K562 (cell line): ENCODE results near the gene LRRC14B. TPM values are rescaled to one million over a fixed set of nuclear protein-coding genes. Genes with fewer than 3 reads are reported as not detected.

Experiments
- ATAC-seq: fragments of 200-7000 bp; cut with Tn5 transposase; 3 replicates; pipeline ENCODE4 v1.9.1; 2020; ENCODE audit warnings: moderate library complexity
- BruUV-seq: library from RNA; stranded (reverse); fragments of 400-500 nt; replicated peaks from 2 replicates; lab custom pipeline; 2021; lab: Mats Ljungman, UMichigan
- CTCF ChIA-PET: fragments of 300-600 bp; formaldehyde crosslinking; extraction: SDS; loops from one replicate; lab custom pipeline; 2021; ENCODE audit warnings: low intra/inter-chr PET ratio; lab: Yijun Ruan, JAX
- POLR2A ChIA-PET: fragments of 300-600, 350-650 bp; sonication (Branson Sonifier 250); formaldehyde crosslinking; extraction: SDS; loops from one replicate; lab custom pipeline; 2021; ENCODE audit warnings: antibody characterized with exemption, inconsistent platforms; lab: Yijun Ruan, JAX
- DNase-seq, 4 experiments: peaks; one replicate each; pipeline versions ENCODE4 v3.0.0 to v3.0.0-alpha.2; 2011 to 2018; ENCODE audit warnings: low spot score in 3 of 4, mixed read lengths in 3 of 4; ENCODE audit errors: extremely low read depth in 1 of 4
- FAIRE-seq: peaks from 2 replicates; lab custom pipeline; 2011; peaks lifted over from hg19 to GRCh38; lab: Jason Lieb, UNC
- H2AFZ ChIP-seq: 2 replicates; pipeline ENCODE4 v1.6.0; 2011; ENCODE audit warnings: low read depth, low read length, control low read depth, inconsistent platforms
- H3K27ac ChIP-seq: fragments of 200-600 bp; 3 replicates; pipeline ENCODE4 v1.8.0; 2011; ENCODE audit warnings: low read depth, mild to moderate bottlenecking, control low read depth, inconsistent platforms, low read length, moderate library complexity, mixed read lengths; ENCODE audit errors: extremely low read depth
- H3K27me3 ChIP-seq, 2 experiments: fragments of 300-600 bp in 1 of 2; 2 replicates in 1 of 2; 3 replicates in 1 of 2; pipeline versions ENCODE4 v1.6.0 to v1.8.0; 2011; ENCODE audit warnings: inconsistent platforms in 2 of 2, low read length in 2 of 2, mild to moderate bottlenecking in 1 of 2, mixed read lengths in 1 of 2, moderate library complexity in 1 of 2; ENCODE audit not compliant: control insufficient read depth in 2 of 2, insufficient read depth in 2 of 2
- H3K36me3 ChIP-seq: fragments of 300-600 bp; 3 replicates; pipeline ENCODE4 v1.8.0; 2011; ENCODE audit warnings: mild to moderate bottlenecking, low read length, inconsistent platforms; ENCODE audit not compliant: control insufficient read depth, insufficient read depth
- H3K4me1 ChIP-seq, 2 experiments: fragments of 200-600 bp in 1 of 2; replicated peaks in 1 of 2; 2 replicates in 1 of 2; 3 replicates in 1 of 2; pipeline versions ENCODE4 v1.5.1 to v1.8.0; 2011; ENCODE audit warnings: inconsistent platforms in 2 of 2, low read length in 2 of 2, mild to moderate bottlenecking in 1 of 2, mixed read lengths in 1 of 2, moderate library complexity in 1 of 2; ENCODE audit not compliant: control insufficient read depth in 2 of 2, insufficient read depth in 2 of 2
- H3K4me2 ChIP-seq: 2 replicates; pipeline ENCODE4 v1.6.1; 2011; ENCODE audit warnings: low read length, control low read depth, inconsistent platforms, mixed read lengths; ENCODE audit not compliant: insufficient read depth
- H3K4me3 ChIP-seq: fragments of 200-600 bp; sonication (generic), shearing (Covaris generic); 2 replicates; pipeline ENCODE4 v1.5.1; 2016; ENCODE audit warnings: control low read depth, inconsistent platforms
- H3K79me2 ChIP-seq: fragments of 200-600 bp; 3 replicates; pipeline ENCODE4 v1.8.0; 2011; ENCODE audit warnings: low read length, inconsistent platforms; ENCODE audit not compliant: control insufficient read depth, insufficient read depth
- H3K9ac ChIP-seq, 2 experiments: 2 replicates each; pipeline versions ENCODE4 v1.6.0 to v1.6.1; 2011; ENCODE audit warnings: low read depth in 2 of 2, low read length in 2 of 2, control low read depth in 1 of 2, inconsistent platforms in 1 of 2, mild to moderate bottlenecking in 1 of 2, mixed read lengths in 1 of 2; ENCODE audit not compliant: insufficient read depth in 1 of 2
- H3K9me1 ChIP-seq: one replicate; pipeline ENCODE4 v1.6.0; 2011; ENCODE audit warnings: inconsistent platforms, mild to moderate bottlenecking, low read length, moderate library complexity; ENCODE audit not compliant: control insufficient read depth, insufficient read depth
- H3K9me3 ChIP-seq: replicated peaks from 2 replicates; pipeline ENCODE4 v1.5.1; 2011; ENCODE audit warnings: low read depth, low read length, inconsistent platforms; ENCODE audit not compliant: control insufficient read depth, insufficient read depth
- H4K20me1 ChIP-seq: replicated peaks from 2 replicates; pipeline ENCODE4 v1.6.1; 2011; ENCODE audit warnings: low read length, inconsistent platforms, mixed read lengths; ENCODE audit not compliant: control insufficient read depth, insufficient read depth
- ARHGAP35 ChIP-seq: fragments of 450-650 bp; IDR thresholded peaks from 2 replicates; pipeline ENCODE4 v1.6.1; 2018; ENCODE audit not compliant: partially characterized antibody
- EWSR1 ChIP-seq: fragments of 450-650 bp; IDR thresholded peaks from 2 replicates; pipeline ENCODE4 v1.6.1; 2018; ENCODE audit warnings: borderline replicate concordance, mild to moderate bottlenecking, low read depth, moderate library complexity; ENCODE audit not compliant: partially characterized antibody
- HCFC1 ChIP-seq: IDR thresholded peaks from 2 replicates; pipeline ENCODE4 v1.6.1; 2012; ENCODE audit warnings: low read depth, low read length, improper control_type of control experiment
- ILK ChIP-seq: fragments of 450-650 bp; IDR thresholded peaks from 2 replicates; pipeline ENCODE4 v1.6.1; 2016; ENCODE audit warnings: missing genetic modification characterization, low read depth, mild to moderate bottlenecking, missing compliant biosample characterization, moderate library complexity, borderline replicate concordance
- LARP7 ChIP-seq: fragments of 450-650 bp; IDR thresholded peaks from 2 replicates; pipeline ENCODE4 v1.6.1; 2016
- NFXL1 ChIP-seq: fragments of 450-650 bp; formaldehyde crosslinking; IDR thresholded peaks from 2 replicates; pipeline ENCODE4 v1.4.0; 2021; ENCODE audit warnings: mild to moderate bottlenecking
- PHB ChIP-seq: fragments of 250-450 bp; sonication (Bioruptor Pico); IDR thresholded peaks from 2 replicates; pipeline ENCODE4 v1.5.0; 2021
- PRPF4 ChIP-seq: fragments of 200-400 bp; formaldehyde crosslinking; IDR thresholded peaks from one replicate; pipeline ENCODE4 v1.6.1; 2017; ENCODE audit warnings: low read length, low read depth, mild to moderate bottlenecking; ENCODE audit not compliant: insufficient read depth, poor library complexity, severe bottlenecking
- PURB ChIP-seq: sonication (generic); formaldehyde crosslinking; IDR thresholded peaks from 2 replicates; pipeline ENCODE4 v1.9.0; 2021; ENCODE audit warnings: low read depth, mild to moderate bottlenecking, missing genetic modification reagents
- RBM25 ChIP-seq: fragments of 200-400 bp; formaldehyde crosslinking; IDR thresholded peaks from 2 replicates; pipeline ENCODE4 v1.6.1; 2018; ENCODE audit warnings: low read length, low read depth, moderate library complexity; ENCODE audit not compliant: severe bottlenecking
- ZNF785 ChIP-seq: fragments of 250-450 bp; sonication (Bioruptor Pico); IDR thresholded peaks from 2 replicates; pipeline ENCODE4 v1.4.0; 2020; ENCODE audit warnings: mild to moderate bottlenecking
- WGBS: fragments of 100-300 bp; shearing (Covaris generic); methylation state at CpG from one replicate; pipeline ENCODE4 v1.1.6; 2016; ENCODE audit warnings: low coverage, mixed read lengths; ENCODE audit not compliant: insufficient coverage; ENCODE audit errors: missing lambda C conversion rate; 5-methylcytosine and 5-hydroxymethylcytosine counted together
- in situ Hi-C: fragments of 300-500 bp; cut with MboI; formaldehyde crosslinking; loops from 4 replicates; pipeline ENCODE4 v1.15.0; 2018; ENCODE audit warnings: inconsistent platforms, mixed read lengths
- intact Hi-C: fragments of 100-400 bp; cut with micrococcal nuclease; formaldehyde crosslinking; loops from 2 replicates; pipeline ENCODE4 v1.14.2; 2022
- polyA plus RNA-seq, 8 experiments: library from polyadenylated mRNA; depleted of rRNA in 4 of 8; stranded (reverse) in 5 of 8; unstranded in 3 of 8; fragments of >200 nt; fragmentation: Nextera tagmentation in 2 of 8; fragmentation: Illumina TruSeq in 1 of 8; extraction: Ambion mirVana in 2 of 8; extraction: Trizol in 1 of 8; gene quantifications; 2 replicates each; pipeline versions ENCODE4 v1.2.1 to v1.2.3, GENCODE V29; 2011 to 2014; ENCODE audit warnings: inconsistent platforms in 1 of 8, missing spikeins in 1 of 8
- total RNA-seq, 7 experiments: library from RNA; depleted of rRNA in 6 of 7; stranded (reverse); fragments of >200 nt in 6 of 7; fragmentation: Illumina TruSeq in 2 of 7; extraction: Trizol in 2 of 7; gene quantifications; 2 replicates each; pipeline versions ENCODE4 v1.2.1 to v1.2.3, GENCODE V29; 2011 to 2021; ENCODE audit warnings: low replicate concordance in 1 of 7
- TF ChIP-seq, protein P1 (sequence below): fragments of 250-450 bp; sonication (Bioruptor Pico); IDR thresholded peaks from 2 replicates; pipeline ENCODE4 v1.4.0; 2020

Gene LRRC14B
- total and polyA plus RNA-seq, 9 of the 15 experiments (the other 6 are each of a cell fraction or from before 2014, with no cell fraction given) = not detected

GRCh38 chr5:149745-150485 is 41.4 kb upstream of the LRRC14B start:
- in situ Hi-C loops = no loop called here
- peaks cover 5% of the 10 kb centered on the region for H3K9me3 ChIP-seq
- POLR2A ChIA-PET = no interaction called here

More at GRCh38 chr5:149745-150485, 41.4 kb upstream of the LRRC14B start:
- Histone ChIP-seq H3K9me1 (no peaks in the 10 kb centered on the region), H3K27ac (no peak overlapping the region), H3K36me3 (no peaks in the 10 kb centered on the region), H3K4me3 (no peak overlapping the region), H4K20me1 (no peaks in the 10 kb centered on the region), H3K27me3 (peaks cover 9 to 23% of the 10 kb centered on the region in 2 experiments; a peak in 4 of 5 replicates), H3K9ac (no peak overlapping the region), H3K79me2 (no peaks in the 10 kb centered on the region), H3K4me2 (no peak overlapping the region), H2AFZ (no peak overlapping the region), H3K4me1 (no peaks in the 10 kb centered on the region)
- no TSS peak for BruUV-seq
- DNase-seq (no peak), FAIRE-seq (no peak), ATAC-seq (no peak)
- TF ChIP-seq ARHGAP35 (no peak), HCFC1 (no peak), PHB (CRISPR knock-in tag) (no peak), NFXL1 (CRISPR knock-in tag) (no peak), PURB (CRISPR knock-in tag) (no peak), ZNF785 (CRISPR knock-in tag) (no peak), ILK (tag) (no peak), LARP7 (no peak), PRPF4 (no peak), RBM25 (no peak), EWSR1 (no peak)
- TF ChIP-seq, protein P1, sequence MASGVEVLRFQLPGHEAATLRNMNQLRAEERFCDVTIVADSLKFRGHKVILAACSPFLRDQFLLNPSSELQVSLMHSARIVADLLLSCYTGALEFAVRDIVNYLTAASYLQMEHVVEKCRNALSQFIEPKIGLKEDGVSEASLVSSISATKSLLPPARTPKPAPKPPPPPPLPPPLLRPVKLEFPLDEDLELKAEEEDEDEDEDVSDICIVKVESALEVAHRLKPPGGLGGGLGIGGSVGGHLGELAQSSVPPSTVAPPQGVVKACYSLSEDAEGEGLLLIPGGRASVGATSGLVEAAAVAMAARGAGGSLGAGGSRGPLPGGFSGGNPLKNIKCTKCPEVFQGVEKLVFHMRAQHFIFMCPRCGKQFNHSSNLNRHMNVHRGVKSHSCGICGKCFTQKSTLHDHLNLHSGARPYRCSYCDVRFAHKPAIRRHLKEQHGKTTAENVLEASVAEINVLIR (CRISPR knock-in tag) = no peak
- CTCF ChIA-PET = no interaction called here
- intact Hi-C loops = no loop called here
- WGBS = 1% methylated on average over 6 of the region's 6 CpGs
